GM18517 (cell line): ENCODE data around the gene LRRC4C.

Experiments used
- ATAC-seq: cut with Tn5 transposase; IDR thresholded peaks from one replicate; pipeline ENCODE4 v1.9.1; 2021; ENCODE audit warnings: mild to moderate bottlenecking, moderate library complexity; ENCODE audit not compliant: unreplicated experiment

Gene LRRC4C

GRCh38 chr11:41267451-41267850 lies 192.0 kb downstream of the LRRC4C start:
- ATAC-seq, result no peak

- ATAC-seq, result no peak
Measured at GRCh38 chr11:41256041-41256440, 203.4 kb downstream of the LRRC4C start.

GRCh38 chr11:41254966-41255365 lies 204.5 kb downstream of the LRRC4C start:
- no peak for ATAC-seq

DNA sequence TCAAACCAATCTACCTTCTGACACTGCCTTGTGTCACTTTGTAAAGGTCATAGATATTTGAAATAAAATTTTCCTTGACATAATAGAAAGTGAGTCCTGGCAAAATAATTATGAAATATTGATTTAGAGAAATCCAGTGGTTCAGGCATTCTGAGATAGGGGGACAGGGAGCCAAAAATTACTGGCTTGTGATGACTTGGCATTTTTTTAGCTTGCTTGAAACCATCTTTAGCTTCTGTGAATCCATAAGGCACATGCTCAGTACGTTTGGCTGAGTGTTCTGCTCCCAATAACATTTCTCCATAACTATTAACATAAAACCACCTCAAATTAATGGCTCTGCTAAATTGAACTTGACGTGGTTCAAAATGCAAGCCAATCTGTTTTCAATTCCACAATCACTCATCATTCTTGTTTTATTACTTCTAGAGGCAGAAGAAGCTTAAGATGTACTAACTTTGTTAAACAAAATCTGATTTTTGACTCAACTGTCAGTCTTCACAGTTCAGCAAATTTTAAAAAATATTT lies 209.0 kb downstream of the LRRC4C start:
- ATAC-seq, result no peak

DNA sequence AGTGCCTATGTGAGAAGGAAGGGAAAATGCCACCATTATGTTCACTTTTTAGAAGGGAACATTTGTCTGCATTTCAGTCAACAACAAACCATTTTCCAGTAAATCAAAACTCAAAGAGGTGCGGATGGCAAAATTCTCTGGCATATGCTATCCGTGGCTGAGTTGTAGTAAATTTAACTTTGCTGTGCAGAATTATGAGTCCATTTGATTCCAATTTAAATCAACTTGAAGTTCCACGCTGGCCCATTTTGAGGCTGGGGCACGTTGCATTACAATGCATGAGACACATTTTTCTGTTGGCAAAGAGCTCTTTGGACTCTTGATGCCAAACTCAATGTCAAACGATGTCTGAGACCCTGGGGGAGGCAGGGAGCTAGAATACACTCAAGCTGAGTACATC lies 211.8 kb downstream of the LRRC4C start:
- ATAC-seq, result no peak

DNA sequence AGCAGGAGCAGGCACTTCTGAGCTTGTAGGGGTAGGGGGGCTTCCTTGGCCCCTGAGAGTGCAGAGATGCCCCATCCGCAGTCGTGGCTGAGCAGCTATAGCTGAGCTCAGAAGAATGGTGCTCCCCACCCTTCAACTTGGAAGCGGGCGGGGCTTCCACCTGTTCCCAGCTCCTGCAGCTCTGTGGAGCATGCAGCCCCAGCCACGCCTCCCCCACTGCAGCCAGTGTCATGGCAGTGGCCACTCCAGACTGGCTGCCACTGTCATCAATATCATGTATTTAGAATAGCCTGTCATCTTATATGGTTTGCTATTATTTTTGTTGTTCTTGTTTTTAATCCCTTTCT lies 213.1 kb downstream of the LRRC4C start:
- no peak for ATAC-seq

DNA sequence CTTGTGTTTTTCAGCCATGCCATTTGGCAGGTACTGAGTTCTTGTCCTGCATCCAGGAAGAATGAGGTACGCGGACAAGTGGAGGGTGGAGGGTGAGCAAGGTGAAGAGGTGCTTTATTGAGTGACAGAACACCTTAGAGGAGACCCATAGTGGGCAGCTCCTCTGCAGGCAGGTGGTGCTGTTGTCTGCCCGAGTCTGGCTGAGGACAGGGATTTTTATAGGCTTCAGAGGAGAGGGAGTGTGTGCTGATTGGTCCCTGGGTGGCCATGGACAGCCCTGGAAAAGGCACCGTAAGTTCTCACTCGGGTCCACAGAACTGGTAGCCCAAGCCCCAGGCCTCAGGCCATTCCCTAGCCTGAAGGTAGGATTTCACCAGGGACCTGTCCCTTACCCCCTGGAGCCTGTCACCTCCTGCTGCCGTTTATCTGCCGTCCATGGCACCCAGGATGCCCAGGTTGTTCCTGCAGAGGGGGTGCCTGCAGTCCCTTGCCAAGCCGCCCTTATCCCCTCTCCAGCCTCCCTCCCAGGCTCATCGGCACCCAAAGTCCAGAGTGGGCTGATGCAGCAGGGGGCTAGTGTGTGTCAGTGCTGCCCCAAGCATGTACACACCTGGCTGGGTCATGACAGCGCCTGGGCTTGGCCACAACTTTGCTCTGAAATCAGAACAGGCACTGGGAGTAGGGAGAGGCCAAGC lies 213.6 kb downstream of the LRRC4C start:
- no peak for ATAC-seq

GRCh38 chr11:41245184-41245583 lies 214.3 kb downstream of the LRRC4C start:
- ATAC-seq, result no peak

DNA sequence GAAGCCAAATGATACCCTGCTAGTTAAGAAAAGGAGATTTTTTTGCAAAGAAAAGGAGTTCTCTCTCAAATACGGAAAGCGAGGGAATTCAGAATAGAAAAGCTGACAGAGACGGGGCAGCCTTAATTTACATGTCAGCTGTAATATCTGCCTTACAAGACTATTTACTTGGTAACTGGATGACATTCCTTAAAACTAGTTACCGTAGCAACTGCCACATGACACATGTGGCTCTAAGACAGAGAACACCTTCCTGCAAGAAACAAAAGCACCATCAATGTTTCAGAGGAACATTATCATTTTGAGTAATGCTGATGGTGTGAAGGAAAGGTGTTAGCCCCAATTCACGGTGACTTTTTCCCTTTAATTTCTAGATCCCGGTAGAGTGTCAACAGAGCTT lies 222.1 kb downstream of the LRRC4C start:
- no peak for ATAC-seq

DNA sequence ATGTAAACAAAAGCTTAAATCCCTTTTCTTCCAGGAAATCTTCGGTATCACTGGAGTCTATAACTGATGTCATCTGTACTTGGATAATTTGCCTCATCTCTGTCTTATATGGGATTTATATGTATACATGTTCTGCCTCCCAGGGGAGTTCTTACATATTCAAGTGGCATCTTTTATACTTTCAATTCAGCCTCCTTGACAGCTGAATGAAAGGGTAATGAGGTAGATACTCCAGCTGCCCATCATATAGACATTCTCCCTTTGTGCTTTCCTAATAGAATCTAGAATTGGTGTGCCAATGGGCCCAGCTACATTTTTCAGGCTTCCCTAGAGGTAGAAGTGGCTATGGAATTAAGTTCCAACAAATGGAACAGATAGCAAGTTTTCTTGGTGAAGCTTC lies 223.8 kb downstream of the LRRC4C start:
- no peak for ATAC-seq

GRCh38 chr11:41225856-41226633 lies 233.4 kb downstream of the LRRC4C start:
- no peak for ATAC-seq

GRCh38 chr11:41222236-41222635 lies 237.2 kb downstream of the LRRC4C start:
- ATAC-seq, result no peak

GRCh38 chr11:41206388-41206787 lies 253.1 kb downstream of the LRRC4C start:
- no peak for ATAC-seq

DNA sequence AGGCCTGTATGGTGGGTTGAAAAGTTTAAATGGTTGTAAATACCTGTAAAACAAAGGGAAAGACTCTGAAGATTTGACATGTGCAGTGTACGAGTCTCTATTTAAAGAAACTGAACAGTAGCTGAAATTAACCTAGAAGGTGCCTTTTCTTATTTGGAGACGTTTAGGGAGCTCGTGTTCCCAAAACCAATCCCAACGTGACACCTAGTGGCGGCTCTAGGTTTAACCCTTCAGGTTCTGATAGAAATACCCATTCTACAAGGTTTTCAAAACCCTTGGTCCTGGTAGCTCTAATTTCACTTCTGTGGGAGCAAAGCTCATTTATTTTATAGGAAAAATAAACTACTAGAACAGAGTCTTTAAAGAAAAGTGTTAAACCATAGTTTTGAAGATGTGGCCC lies 258.3 kb downstream of the LRRC4C start:
- ATAC-seq, result no peak

- ATAC-seq, result no peak
Measured at GRCh38 chr11:41190437-41191082, 268.9 kb downstream of the LRRC4C start.

DNA sequence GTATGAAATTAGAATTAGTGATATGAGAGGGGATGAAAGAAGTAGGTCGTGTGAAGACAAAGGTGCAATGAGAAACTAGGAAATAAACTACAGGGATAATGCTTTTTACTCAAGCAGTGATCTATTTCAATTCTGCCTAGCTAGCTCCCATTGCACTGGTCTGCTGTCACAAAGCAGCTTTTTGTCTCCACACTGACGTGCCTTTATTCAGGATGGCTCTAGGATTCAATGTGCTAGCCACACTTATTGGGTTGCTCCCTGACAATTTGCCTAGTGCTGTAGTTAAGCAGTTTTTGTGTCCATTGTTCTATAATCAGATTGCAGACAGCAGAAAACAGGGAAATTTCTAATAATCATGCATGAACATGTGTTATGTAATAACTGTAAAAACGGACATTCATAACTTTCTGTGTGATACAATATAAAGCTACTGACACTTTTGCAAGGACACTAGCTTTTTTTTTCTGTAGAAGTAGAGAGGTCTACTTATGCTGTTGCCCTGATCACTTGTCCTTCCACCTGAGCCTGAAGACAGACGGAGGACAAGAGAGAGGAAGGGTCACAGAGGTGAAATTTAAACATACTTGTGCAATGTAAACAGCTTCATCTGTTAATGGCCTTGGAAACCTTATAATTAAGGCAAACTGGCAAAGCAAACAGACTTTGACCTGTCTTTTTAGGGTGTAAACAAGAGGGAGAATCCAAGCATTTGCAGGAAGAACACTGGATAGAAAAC lies 269.6 kb downstream of the LRRC4C start:
- no peak for ATAC-seq

DNA sequence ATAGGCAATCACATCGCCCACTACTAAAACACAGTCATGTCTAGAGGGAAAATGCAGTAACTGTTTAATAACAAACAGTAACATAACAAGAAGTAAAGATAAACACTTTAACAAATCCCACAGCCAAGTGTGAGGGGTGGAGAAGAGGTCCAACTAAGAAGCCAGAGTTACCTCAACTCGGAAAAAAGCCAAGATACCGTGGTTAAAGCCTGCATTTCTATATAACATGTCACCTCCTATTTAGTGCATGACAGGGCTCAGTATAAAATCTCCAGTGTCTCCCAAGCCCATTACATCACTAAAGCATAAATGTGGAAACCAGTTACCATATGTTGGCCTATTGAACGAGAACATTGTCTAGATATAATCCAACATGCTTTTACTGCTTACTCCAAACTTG lies 281.7 kb downstream of the LRRC4C start:
- no peak for ATAC-seq

DNA sequence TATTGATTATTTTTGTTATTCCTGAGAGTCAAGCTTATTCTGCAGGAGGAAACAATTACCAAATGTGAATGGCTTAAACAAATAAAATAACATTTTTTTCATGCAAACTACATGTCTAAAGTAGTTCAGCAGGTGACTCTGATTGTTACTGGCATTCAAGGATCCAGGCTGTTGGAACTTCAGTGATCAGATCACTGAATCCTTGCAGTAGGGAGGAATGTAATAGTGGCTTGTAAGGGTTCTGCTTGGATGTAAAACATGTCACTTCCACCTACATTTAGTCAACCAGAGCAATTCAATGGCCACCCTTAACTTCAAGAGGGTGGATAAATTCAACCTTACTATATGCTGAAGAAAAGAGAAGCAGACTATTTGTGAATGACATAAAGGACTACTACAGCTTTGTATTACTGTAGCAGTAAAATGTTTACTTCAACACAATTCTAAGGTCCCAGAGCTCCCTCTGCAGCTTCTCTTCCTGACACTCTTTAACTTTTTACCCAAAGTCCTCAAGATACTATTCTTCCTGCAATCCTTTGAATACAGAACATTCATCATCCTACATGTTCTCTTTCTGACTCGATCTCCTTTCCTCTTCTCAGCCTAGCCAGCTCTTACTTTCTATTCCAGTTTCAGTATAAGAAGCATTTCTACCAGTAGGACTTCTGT lies 284.0 kb downstream of the LRRC4C start:
- no peak for ATAC-seq

- ATAC-seq, result no peak
Measured at GRCh38 chr11:41146326-41146725, 313.1 kb downstream of the LRRC4C start.

- no peak for ATAC-seq
Measured at GRCh38 chr11:41145420-41145819, 314.0 kb downstream of the LRRC4C start.

GRCh38 chr11:41134971-41135370 lies 324.5 kb downstream of the LRRC4C start:
- ATAC-seq, result no peak
